GM12878 (cell line): Measurements from ENCODE around the gene TK2. TPM values are rescaled to one million over a fixed set of nuclear protein-coding genes. Genes with fewer than 3 reads are reported as not detected.

Experiments
- ATAC-seq: fragments of 200-7000 bp; cut with Tn5 transposase; 3 replicates; pipeline ENCODE4 v1.9.1; 2020; ENCODE audit warnings: mild to moderate bottlenecking, moderate library complexity
- Bru-seq: library from RNA; stranded (reverse); fragments of 400-500 nt; gene quantifications from one replicate; lab custom pipeline; 2021; lab: Mats Ljungman, UMichigan
- BruChase-seq, 2 experiments: library from RNA; stranded (reverse); fragments of 400-500 nt; gene quantifications; one replicate each; lab custom pipeline; 2021; lab: Mats Ljungman, UMichigan
- BruUV-seq: library from RNA; stranded (reverse); fragments of 400-500 nt; replicated peaks from 2 replicates; lab custom pipeline; 2021; lab: Mats Ljungman, UMichigan
- CTCF ChIA-PET: fragments of 300-600 bp; sonication (Branson Sonifier 250); formaldehyde crosslinking; extraction: SDS; loops from one replicate; lab custom pipeline; 2021; ENCODE audit warnings: inconsistent platforms; lab: Yijun Ruan, JAX
- POLR2A ChIA-PET: fragments of 350-600 bp; formaldehyde crosslinking; extraction: SDS; loops from one replicate; lab custom pipeline; 2021; ENCODE audit warnings: inconsistent platforms; lab: Charles Lee
- RAD21 ChIA-PET: fragments of 300-600 bp; sonication (Branson Sonifier 250); formaldehyde crosslinking; loops from one replicate; lab custom pipeline; 2023; ENCODE audit warnings: antibody characterized with exemption; ENCODE audit not compliant: unreplicated experiment; lab: Charles Lee
- SMC1A ChIA-PET: fragments of 300-600 bp; sonication (Branson Sonifier 250); formaldehyde crosslinking; loops from one replicate; lab custom pipeline; 2023; ENCODE audit not compliant: unreplicated experiment, uncharacterized antibody; lab: Charles Lee
- DNase-seq: peaks from one replicate; pipeline ENCODE4 v3.0.0-alpha.2; 2011; ENCODE audit warnings: low read depth, low spot score
- FAIRE-seq: peaks from 3 replicates; lab custom pipeline; 2011; peaks lifted over from hg19 to GRCh38; lab: Jason Lieb, UNC
- H2AFZ ChIP-seq: 2 replicates; pipeline ENCODE4 v1.6.0; 2011; ENCODE audit warnings: low read depth, low read length, control low read depth; ENCODE audit not compliant: control insufficient read depth
- H3K27ac ChIP-seq: 2 replicates; pipeline ENCODE4 v1.5.1; 2011; ENCODE audit warnings: control low read depth; ENCODE audit not compliant: control insufficient read depth, insufficient read depth
- H3K27me3 ChIP-seq, 2 experiments: replicated peaks in 1 of 2; 2 replicates each; pipeline versions ENCODE4 v1.6.0 to v1.6.1; 2011; ENCODE audit warnings: low read length in 1 of 2; ENCODE audit not compliant: control insufficient read depth in 2 of 2, insufficient read depth in 2 of 2
- H3K36me3 ChIP-seq, 2 experiments: 2 replicates each; pipeline ENCODE4 v1.5.1; 2011; ENCODE audit warnings: low read length in 1 of 2; ENCODE audit not compliant: control insufficient read depth in 2 of 2, insufficient read depth in 2 of 2
- H3K4me1 ChIP-seq: 2 replicates; pipeline ENCODE4 v1.6.1; 2011; ENCODE audit warnings: mild to moderate bottlenecking, low read length, moderate library complexity, mixed read lengths; ENCODE audit not compliant: control insufficient read depth, insufficient read depth
- H3K4me2 ChIP-seq: 2 replicates; pipeline ENCODE4 v1.6.0; 2011; ENCODE audit warnings: control low read depth; ENCODE audit not compliant: control insufficient read depth, insufficient read depth
- H3K4me3 ChIP-seq: fragments of 200-600 bp; sonication (generic); 2 replicates; pipeline ENCODE4 v1.5.1; 2016
- H3K79me2 ChIP-seq: 2 replicates; pipeline ENCODE4 v1.6.0; 2011; ENCODE audit warnings: low read length; ENCODE audit not compliant: control insufficient read depth, insufficient read depth
- H3K9ac ChIP-seq: 2 replicates; pipeline ENCODE4 v1.8.0; 2011; ENCODE audit warnings: low read length, control low read depth, mixed read lengths; ENCODE audit not compliant: control insufficient read depth, insufficient read depth
- H3K9me3 ChIP-seq: replicated peaks from 3 replicates; pipeline ENCODE4 v1.5.1; 2011; ENCODE audit warnings: mild to moderate bottlenecking, low read length; ENCODE audit not compliant: control insufficient read depth, insufficient read depth
- H4K20me1 ChIP-seq: 2 replicates; pipeline ENCODE4 v1.6.0; 2011; ENCODE audit not compliant: control insufficient read depth, insufficient read depth
- BRCA1 ChIP-seq: IDR thresholded peaks from 2 replicates; pipeline ENCODE4 v1.6.1; 2011; ENCODE audit warnings: low read depth, low read length, improper control_type of control experiment
- EED ChIP-seq: sonication (generic); IDR thresholded peaks from 2 replicates; pipeline ENCODE4 v1.6.1; 2016; ENCODE audit warnings: antibody characterized with exemption, low read depth
- FOXK2 ChIP-seq: fragments of 450-650 bp; IDR thresholded peaks from 2 replicates; pipeline ENCODE4 v1.6.1; 2017; ENCODE audit warnings: mild to moderate bottlenecking, moderate library complexity
- KAT2A ChIP-seq: conservative IDR thresholded peaks from 2 replicates; pipeline ENCODE4 v1.6.1; 2011; ENCODE audit warnings: low read depth, low read length; ENCODE audit not compliant: control insufficient read depth
- MTA3 ChIP-seq: IDR thresholded peaks from 2 replicates; pipeline ENCODE4 v1.6.1; 2012; ENCODE audit warnings: low read length, inconsistent platforms, borderline replicate concordance
- NFXL1 ChIP-seq: fragments of 450-650 bp; IDR thresholded peaks from 2 replicates; pipeline ENCODE4 v1.6.1; 2017; ENCODE audit warnings: antibody characterized with exemption, mild to moderate bottlenecking, borderline replicate concordance
- NFYB ChIP-seq: IDR thresholded peaks from 2 replicates; pipeline ENCODE4 v1.6.1; 2011; ENCODE audit warnings: low read depth, mild to moderate bottlenecking, low read length, improper control_type of control experiment, moderate library complexity; ENCODE audit not compliant: insufficient read depth
- PAX5 ChIP-seq: IDR thresholded peaks from 2 replicates; pipeline ENCODE4 v1.6.1; 2011; ENCODE audit warnings: low read depth, low read length, borderline replicate concordance
- SPI1 ChIP-seq: IDR thresholded peaks from 2 replicates; pipeline ENCODE4 v1.6.1; 2011; ENCODE audit warnings: low read depth, mild to moderate bottlenecking, low read length, moderate library complexity, borderline replicate concordance; ENCODE audit not compliant: insufficient read depth
- ZBED1 ChIP-seq: IDR thresholded peaks from 2 replicates; pipeline ENCODE4 v1.6.1; 2016; ENCODE audit warnings: borderline replicate concordance
- ZNF24 ChIP-seq: fragments of 450-650 bp; IDR thresholded peaks from 2 replicates; pipeline ENCODE4 v1.6.1; 2017; ENCODE audit warnings: antibody characterized with exemption, mild to moderate bottlenecking
- ZSCAN29 ChIP-seq: fragments of 450-650 bp; IDR thresholded peaks from 2 replicates; pipeline ENCODE4 v1.6.1; 2017; ENCODE audit warnings: mild to moderate bottlenecking, moderate library complexity
- WGBS: methylation state at CpG from one replicate; pipeline ENCODE4 v1.1.6; 2016; ENCODE audit warnings: low lambda C conversion rate; ENCODE audit not compliant: insufficient replicate concordance, insufficient coverage; ENCODE audit errors: missing lambda C conversion rate; 5-methylcytosine and 5-hydroxymethylcytosine counted together
- in situ Hi-C: fragments of 300-500 bp; cut with MboI; formaldehyde crosslinking; loops from 9 replicates; pipeline ENCODE4 v1.14.3; 2018; ENCODE audit warnings: mixed read lengths
- intact Hi-C: fragments of 100-400 bp; cut with micrococcal nuclease; formaldehyde crosslinking; loops from one replicate; pipeline ENCODE4 v1.14.2; 2022; ENCODE audit not compliant: unreplicated experiment
- long read RNA-seq, 2 experiments: library from polyadenylated mRNA; unstranded; transcript quantifications; one replicate each; pipeline ENCODE4 v2.0.0, GENCODE V29; 2019 to 2020
- polyA minus RNA-seq, 3 experiments: library from RNA; depleted of rRNA, polyadenylated mRNA; stranded (reverse); fragments of >200 nt; gene quantifications; 2 replicates each; pipeline ENCODE4 v1.2.3, GENCODE V29; 2011
- polyA plus RNA-seq, 11 experiments: library from polyadenylated mRNA; depleted of rRNA in 4 of 11; unstranded in 6 of 11; stranded (reverse) in 5 of 11; fragments of >200 nt; fragmentation: Nextera tagmentation in 4 of 11; fragmentation: Illumina TruSeq in 1 of 11; extraction: Ambion mirVana in 4 of 11; extraction: Trizol in 1 of 11; gene quantifications; 1 replicate in 1 of 11; 2 replicates in 10 of 11; pipeline versions ENCODE4 v1.2.1 to v1.2.3, GENCODE V29; 2011 to 2016; ENCODE audit warnings: inconsistent platforms in 2 of 11, missing spikeins in 2 of 11, low read depth in 1 of 11
- total RNA-seq, 4 experiments: library from RNA; depleted of rRNA in 3 of 4; stranded (reverse); fragments of >200 nt in 3 of 4; fragmentation: Illumina TruSeq in 1 of 4; extraction: Trizol in 1 of 4; gene quantifications; 2 replicates each; pipeline versions ENCODE4 v1.2.1 to v1.2.3, GENCODE V29; 2013 to 2021
- TF ChIP-seq, protein P1 (sequence below): IDR thresholded peaks from 2 replicates; pipeline ENCODE4 v1.6.1; 2011; ENCODE audit warnings: borderline replicate concordance, low read depth, mild to moderate bottlenecking, moderate library complexity, mixed read lengths, low read length; ENCODE audit not compliant: insufficient read depth; ENCODE audit errors: extremely low read length
- TF ChIP-seq, protein P2 (sequence below): IDR thresholded peaks from 2 replicates; pipeline ENCODE4 v1.6.1; 2012; ENCODE audit warnings: low read depth, low read length, improper control_type of control experiment

Gene TK2
- 8.2 and 8.6 TPM in 2 replicates for total RNA-seq (2013; cell fraction: nucleolus; rRNA removed)
- 2.5 and 4.6 TPM in 2 replicates for total RNA-seq (2014; rRNA removed)
- total RNA-seq (2014; rRNA removed; fragmentation: Illumina TruSeq; extraction: Trizol), result 2.8 and 3.5 TPM in 2 replicates
- 3.4 and 3.5 TPM in 2 replicates for total RNA-seq (2021)
- 2.8 TPM for polyA plus RNA-seq (2011; ENCODE audit: low read depth)
- 12.4 and 16.1 TPM in 2 replicates for polyA plus RNA-seq (2011; rRNA removed)
- polyA plus RNA-seq (2011; cell fraction: cytosol; rRNA removed), result 9.7 and 10.5 TPM in 2 replicates
- 24.8 and 27.5 TPM in 2 replicates for polyA plus RNA-seq (2011; cell fraction: nucleus; rRNA removed)
- 4.2 and 4.6 TPM in 2 replicates for polyA plus RNA-seq (2012)
- polyA plus RNA-seq (2014; fragmentation: Illumina TruSeq; extraction: Trizol), result 2.6 and 4.5 TPM in 2 replicates
- polyA plus RNA-seq (2014; fragmentation: Nextera tagmentation; extraction: Ambion mirVana), result 1 to 10 TPM; 1.3 TPM
- polyA plus RNA-seq (2014; rRNA removed), result 3.2 and 4.0 TPM in 2 replicates
- 1 to 10 TPM; 3.3 to 5.1 TPM for polyA plus RNA-seq (2016; fragmentation: Nextera tagmentation; extraction: Ambion mirVana)
- 13.9 and 19.0 TPM in 2 replicates for polyA minus RNA-seq (2011; rRNA and poly(A)+ RNA removed)
- 1.5 and 4.0 TPM in 2 replicates for polyA minus RNA-seq (2011; cell fraction: cytosol; rRNA and poly(A)+ RNA removed)
- 6.3 and 9.0 TPM in 2 replicates for polyA minus RNA-seq (2011; cell fraction: nucleus; rRNA and poly(A)+ RNA removed)
- percentile 52 among the genes with signal in this experiment for Bru-seq, nascent RNA
- BruChase-seq, experiment 1, labeled RNA remaining after a 6-hour chase, result percentile 52 among the genes with signal in this experiment
- BruChase-seq, experiment 2, labeled RNA remaining after a 2-hour chase, result percentile 46 among the genes with signal in this experiment
- long read RNA-seq, experiment 1, full-length matches to known transcripts, result 4 of 8 reads
- long read RNA-seq, experiment 1, partial matches to known transcripts, result 0 of 8 reads
- long read RNA-seq, experiment 1, other reads (novel, unspliced or antisense), result 4 of 8 reads
- long read RNA-seq, experiment 2, partial matches to known transcripts, result 1 of 8 reads
- long read RNA-seq, experiment 2, other reads (novel, unspliced or antisense), result 3 of 8 reads

DNA sequence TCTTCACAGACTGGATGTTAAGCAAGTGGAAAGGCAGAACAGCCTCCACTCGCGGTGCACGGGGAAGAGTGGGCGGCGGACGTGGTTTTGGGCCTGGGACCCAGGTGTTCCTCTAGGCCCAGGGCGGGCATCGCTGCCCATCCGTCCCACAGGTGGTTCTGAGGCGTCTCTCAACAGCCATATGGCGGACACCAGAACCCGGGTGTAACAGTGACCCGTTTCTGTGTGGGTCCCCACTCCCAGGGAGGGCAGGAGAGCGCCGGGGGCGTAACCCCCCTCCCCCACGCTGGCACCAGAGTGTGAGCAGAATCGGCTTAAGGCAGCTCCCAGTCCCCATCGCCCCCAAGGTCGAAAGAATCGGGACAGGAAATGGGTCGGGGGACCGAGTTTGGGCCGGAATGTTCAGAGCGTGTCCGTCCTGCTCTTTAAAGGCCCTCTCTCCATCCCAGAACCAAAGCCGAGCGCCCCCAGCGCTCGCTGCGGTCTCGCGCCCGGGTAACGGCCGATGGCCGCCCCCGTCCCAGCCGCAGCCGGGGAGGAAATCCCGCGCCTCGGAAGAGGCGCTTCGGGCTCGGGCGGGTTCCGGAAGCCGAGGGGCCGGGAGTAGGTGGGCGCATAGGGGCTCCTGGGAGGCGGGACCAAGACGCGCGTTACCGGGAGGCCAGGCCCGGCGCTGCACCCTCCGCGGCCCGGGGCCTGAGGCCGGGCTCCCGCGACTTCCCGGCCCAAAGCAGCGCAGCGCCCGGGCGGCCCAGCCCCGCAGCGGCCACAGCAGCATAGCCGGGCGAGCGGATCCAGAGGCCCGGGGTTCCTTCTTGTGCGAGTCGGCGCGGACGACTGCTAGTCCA, at the start of gene TK2:
Gene TK2, minus strand, starts transcription at position 839 of the 848 bp plus-strand sequence. Its CDS starts 61 bp downstream, at position 778.
- no peak for FAIRE-seq
- Histone ChIP-seq H3K9ac (peak within 1 kb of the TSS; percentile 52), H3K36me3 (no peaks in the 10 kb centered on the region), H3K4me3 (peak within 1 kb of the TSS; percentile 69), H3K9me3 (no peaks in the 10 kb centered on the region; the same call in 1 of the 3 replicates), H4K20me1 (no peaks in the 10 kb centered on the region), H3K27me3 (no peaks in the 10 kb centered on the region), H3K4me1 (peaks cover 23% of the 10 kb centered on the region), H3K27ac (peak within 1 kb of the TSS; percentile 38; the same call in 1 of the 2 replicates), H3K4me2 (peak within 1 kb of the TSS; percentile 78), H3K79me2 (peaks cover 4% of the 10 kb centered on the region; the same call in 1 of the 2 replicates), H2AFZ (peak within 1 kb of the TSS; percentile 47)
- RAD21 ChIA-PET, result no interaction called here
- CTCF ChIA-PET, result interaction anchor here (0.6 to 4.9 kb wide), 4 partner anchors 11 to 26 kb away, joined by 3 to 35 read pairs (median 18); no protein-coding TSS in a partner anchor
- SMC1A ChIA-PET, result interaction anchor here (1.4 to 9.9 kb wide), 4 partner anchors 27 to 41 kb away, joined by 4 to 86 read pairs (median 10); no protein-coding TSS in a partner anchor
- POLR2A ChIA-PET, result interaction anchor here (1.7 to 4.9 kb wide), 4 partner anchors 10 to 28 kb away, joined by 7 to 24 read pairs (median 20); no protein-coding TSS in a partner anchor
- BruUV-seq, result TSS peak; percentile 49
- ATAC-seq, result peak; percentile 47
- DNase-seq, result no peak
- in situ Hi-C loops (loop anchor here (25.0 kb wide), 1 partner anchor 488 kb away; the partner anchor contains the start of gene CBFB), intact Hi-C loops (loop anchor here (2.0 to 5.0 kb wide), 2 partner anchors 58 to 71 kb away; no protein-coding TSS in a partner anchor)
- WGBS, result 6% methylated on average over 55 of the region's 80 CpGs
- TF ChIP-seq, protein P1, sequence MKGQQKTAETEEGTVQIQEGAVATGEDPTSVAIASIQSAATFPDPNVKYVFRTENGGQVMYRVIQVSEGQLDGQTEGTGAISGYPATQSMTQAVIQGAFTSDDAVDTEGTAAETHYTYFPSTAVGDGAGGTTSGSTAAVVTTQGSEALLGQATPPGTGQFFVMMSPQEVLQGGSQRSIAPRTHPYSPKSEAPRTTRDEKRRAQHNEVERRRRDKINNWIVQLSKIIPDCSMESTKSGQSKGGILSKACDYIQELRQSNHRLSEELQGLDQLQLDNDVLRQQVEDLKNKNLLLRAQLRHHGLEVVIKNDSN, result no peak
- TF ChIP-seq ZBED1 (no peak), SPI1 (no peak), NFXL1 (no peak), KAT2A (no peak), EED (no peak), NFYB (no peak), ZSCAN29 (0 out of 2 replicates have a peak, but pooled peaks have one; percentile 13), BRCA1 (no peak), PAX5 (no peak), MTA3 (no peak), FOXK2 (no peak), ZNF24 (0 out of 2 replicates have a peak, but pooled peaks have one; percentile 22)
- TF ChIP-seq, protein P2, sequence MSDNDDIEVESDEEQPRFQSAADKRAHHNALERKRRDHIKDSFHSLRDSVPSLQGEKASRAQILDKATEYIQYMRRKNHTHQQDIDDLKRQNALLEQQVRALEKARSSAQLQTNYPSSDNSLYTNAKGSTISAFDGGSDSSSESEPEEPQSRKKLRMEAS, result no peak
